Right lobe of liver (tissue), 6 donors: ENCODE results near the gene ZNF607. TPM values are rescaled to one million over a fixed set of nuclear protein-coding genes. Genes with fewer than 3 reads are reported as not detected.

ENCODE experiments used
- ATAC-seq, 4 donors: fragments of 200-7000 bp; cut with Tn5 transposase; one replicate each; pipeline ENCODE4 v1.9.1; 2020; ENCODE audit warnings: mild to moderate bottlenecking in 4 of 4, moderate library complexity in 4 of 4
- DNase-seq, 3 donors: peaks; one replicate each; pipeline ENCODE4 v3.0.0-alpha.2; 2020
- H3K27ac ChIP-seq, 3 donors: fragments of 200-600 bp; one replicate each; pipeline ENCODE4 v1.8.0; 2022
- H3K27me3 ChIP-seq, 2 donors: fragments of 200-600 bp; one replicate each; pipeline ENCODE4 v1.8.0; 2022
- H3K36me3 ChIP-seq, 4 donors: fragments of 200-600 bp; sonication (generic) in 1 of 4; one replicate each; pipeline versions ENCODE4 v1.5.1 to v1.8.0; 2017 to 2022; ENCODE audit warnings: control low read depth in 1 of 4
- H3K4me1 ChIP-seq, 4 donors: fragments of 200-600 bp; sonication (generic) in 1 of 4; one replicate each; pipeline versions ENCODE4 v1.5.1 to v1.8.0; 2017 to 2022; ENCODE audit warnings: control low read depth in 1 of 4
- H3K4me3 ChIP-seq, 3 donors: fragments of 200-600 bp; one replicate each; pipeline ENCODE4 v1.8.0; 2022
- H3K9me3 ChIP-seq, 4 donors: fragments of 200-600 bp; sonication (generic) in 1 of 4; one replicate each; pipeline versions ENCODE4 v1.5.1 to v1.8.0; 2017 to 2022; ENCODE audit warnings: control low read depth in 1 of 4
- POLR2A ChIP-seq: fragments of 450-650 bp; IDR thresholded peaks from one replicate; pipeline ENCODE4 v1.6.1; 2017; ENCODE audit warnings: antibody characterized with exemption, mild to moderate bottlenecking
- WGBS: methylation state at CpG from one replicate; pipeline ENCODE4 v1.1.6; 2018; ENCODE audit warnings: low coverage, low lambda C conversion rate; ENCODE audit not compliant: insufficient coverage; ENCODE audit errors: missing lambda C conversion rate; 5-methylcytosine and 5-hydroxymethylcytosine counted together
- intact Hi-C, 2 donors: fragments of 100-400 bp; cut with DNase I; formaldehyde crosslinking; loops; one replicate each; pipeline versions ENCODE4 v1.11.2 to v1.14.1; 2022
- small RNA-seq, 2 experiments: library from RNA; depleted of rRNA; stranded (forward); fragments of <200 nt; gene quantifications; one replicate each; pipeline ENCODE3, GENCODE V24; 2016
- total RNA-seq, 6 experiments: library from RNA; depleted of rRNA in 2 of 6; stranded (reverse); fragments of >200 nt in 2 of 6; fragmentation: NEBNext Ultra II Directional in 3 of 6; extraction: Animal tissue kit (Norgen Biotek cat#: 25700) in 3 of 6; gene quantifications; one replicate each; pipeline versions ENCODE4 v1.1.0 to v1.2.4, GENCODE V29; 2016 to 2023
- TF ChIP-seq, protein P1 (sequence below), 4 donors: fragments of 200-600 bp in 3 of 4; fragments of 450-650 bp in 1 of 4; IDR thresholded peaks; one replicate each; pipeline versions ENCODE4 v1.5.1 to v1.8.0; 2016 to 2022; ENCODE audit warnings: antibody characterized with exemption in 4 of 4, mild to moderate bottlenecking in 2 of 4
- donor health status: DM: no; HTN: yes; CAD: no.
- donor health status: DM: no; HTN: no; CAD: no.
- donor health status: DM: no; HTN: no; CAD: no.
- donor health status: DM: no; HTN: yes; CAD: no.
- donor health status: DM: no; HTN: yes; CAD: no.

The ZNF607 gene
- total RNA-seq, 6 experiments from 2014 or later = 0.37 to 1.9 (median 0.79) TPM

- Histone ChIP-seq H3K27ac (peak within 1 kb of the TSS; percentile 79 to 88 (median 83)), H3K36me3 (no peaks in the 10 kb centered on the region), H3K27me3 (no peaks in the 10 kb centered on the region), H3K4me3 (peak within 1 kb of the TSS; percentile 67 to 82 (median 79)), H3K9me3 (peaks cover 0 to 8% (median 0%) of the 10 kb centered on the region in 4 donors), H3K4me1 (peaks cover 0 to 18% (median 4%) of the 10 kb centered on the region in 4 donors)
- WGBS = 0% methylated on average over 9 of the region's 34 CpGs
- TF ChIP-seq, protein P1, sequence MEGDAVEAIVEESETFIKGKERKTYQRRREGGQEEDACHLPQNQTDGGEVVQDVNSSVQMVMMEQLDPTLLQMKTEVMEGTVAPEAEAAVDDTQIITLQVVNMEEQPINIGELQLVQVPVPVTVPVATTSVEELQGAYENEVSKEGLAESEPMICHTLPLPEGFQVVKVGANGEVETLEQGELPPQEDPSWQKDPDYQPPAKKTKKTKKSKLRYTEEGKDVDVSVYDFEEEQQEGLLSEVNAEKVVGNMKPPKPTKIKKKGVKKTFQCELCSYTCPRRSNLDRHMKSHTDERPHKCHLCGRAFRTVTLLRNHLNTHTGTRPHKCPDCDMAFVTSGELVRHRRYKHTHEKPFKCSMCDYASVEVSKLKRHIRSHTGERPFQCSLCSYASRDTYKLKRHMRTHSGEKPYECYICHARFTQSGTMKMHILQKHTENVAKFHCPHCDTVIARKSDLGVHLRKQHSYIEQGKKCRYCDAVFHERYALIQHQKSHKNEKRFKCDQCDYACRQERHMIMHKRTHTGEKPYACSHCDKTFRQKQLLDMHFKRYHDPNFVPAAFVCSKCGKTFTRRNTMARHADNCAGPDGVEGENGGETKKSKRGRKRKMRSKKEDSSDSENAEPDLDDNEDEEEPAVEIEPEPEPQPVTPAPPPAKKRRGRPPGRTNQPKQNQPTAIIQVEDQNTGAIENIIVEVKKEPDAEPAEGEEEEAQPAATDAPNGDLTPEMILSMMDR (IDR thresholded peaks at IDR 0.05) = no peak
- TF ChIP-seq POLR2A = peak; percentile 55
- peak; percentile 90 to 98 (median 95) for ATAC-seq
- peak; percentile 89 to 96 (median 95) for DNase-seq
- intact Hi-C loops = no loop called here
Observed at GRCh38 chr19:37655301-37655688, 64.3 kb downstream of the ZNF607 start, which contains the start of gene ZFP30. TSS of gene ZFP30 (minus strand) at chr19:37655465. CDS start at chr19:37647822, 7,643 bp downstream.

DNA sequence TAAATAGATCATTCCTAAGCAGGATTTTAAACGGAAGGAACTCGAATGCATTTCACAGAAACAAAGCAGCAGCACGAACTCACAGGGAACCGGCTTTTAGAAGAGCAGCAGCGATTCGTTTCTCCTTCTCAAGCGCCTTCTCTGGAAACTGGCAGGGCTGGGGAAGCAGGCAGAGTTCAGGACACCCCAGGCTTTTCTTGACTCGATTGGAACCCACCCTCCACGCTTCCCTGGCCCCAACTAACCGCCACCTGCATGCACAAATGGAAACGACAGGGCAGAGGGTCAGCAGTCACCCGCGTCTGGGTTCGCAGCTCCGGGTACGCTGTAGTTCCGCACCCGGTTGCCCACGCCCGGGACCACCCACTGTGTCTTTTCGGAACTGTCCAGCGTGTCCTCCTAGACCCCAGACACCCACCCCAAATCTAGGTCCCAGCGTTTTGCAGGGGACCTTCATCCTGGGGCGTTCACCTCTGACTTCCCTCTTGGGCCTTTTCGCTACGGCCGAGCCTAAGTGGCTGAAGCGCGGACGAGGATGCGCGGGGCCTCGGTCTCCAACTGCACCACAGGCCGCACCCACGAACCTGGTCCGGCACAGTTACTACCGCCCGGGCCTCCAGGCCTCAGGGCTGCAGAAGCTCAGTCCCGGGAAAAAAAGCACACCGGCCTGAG lies 64.8 kb downstream of the ZNF607 start:
- no peaks in the 10 kb centered on the region for H3K36me3 ChIP-seq
- peak overlapping the region; percentile 79 to 88 (median 83) for H3K27ac ChIP-seq
- WGBS = 1% methylated on average over 10 of the region's 40 CpGs
- peak overlapping the region; percentile 67 to 82 (median 79) for H3K4me3 ChIP-seq
- ATAC-seq (peak; percentile 57 to 66 (median 64)), DNase-seq (peak in 2 of 3 donors; percentile 40 to 63)
- no peaks in the 10 kb centered on the region for H3K27me3 ChIP-seq
- TF ChIP-seq, protein P1 (IDR thresholded peaks at IDR 0.05) = no peak
- TF ChIP-seq POLR2A = no peak
- intact Hi-C loops = no loop called here
- peaks cover 0 to 8% (median 0%) of the 10 kb centered on the region in 4 donors for H3K9me3 ChIP-seq
- H3K4me1 ChIP-seq = peaks cover 0 to 18% (median 4%) of the 10 kb centered on the region in 4 donors

DNA sequence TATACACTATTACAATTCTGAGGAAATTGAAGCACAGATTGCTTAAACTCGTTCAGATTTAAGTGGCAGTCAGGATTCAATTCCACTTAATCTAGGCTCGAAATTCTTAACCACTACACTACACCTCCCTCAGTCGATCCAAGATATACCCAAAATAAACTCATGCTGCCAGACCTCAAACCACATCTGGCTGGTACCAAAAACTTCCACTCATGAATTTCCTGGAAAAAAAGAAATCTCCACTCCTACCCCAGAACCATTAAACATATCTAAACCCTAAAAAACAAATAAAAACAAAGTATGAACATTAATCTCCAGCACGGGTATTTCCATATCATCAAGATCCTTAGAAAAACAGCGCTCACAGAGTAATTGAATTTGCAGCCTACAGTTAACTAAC lies 65.4 kb downstream of the ZNF607 start:
- Histone ChIP-seq H3K9me3 (peaks cover 0 to 8% (median 0%) of the 10 kb centered on the region in 4 donors), H3K4me1 (peaks cover 0 to 18% (median 4%) of the 10 kb centered on the region in 4 donors), H3K4me3 (peak overlapping the region; percentile 67 to 82 (median 79)), H3K27me3 (no peaks in the 10 kb centered on the region), H3K27ac (peak overlapping the region in 1 of 3 donors; percentile 83), H3K36me3 (peaks cover 0 to 4% (median 0%) of the 10 kb centered on the region in 4 donors)
- DNase-seq = no peak
- WGBS = 6% methylated on average over 5 of the region's 5 CpGs
- TF ChIP-seq, protein P1 (IDR thresholded peaks at IDR 0.05) = no peak
- no peak for TF ChIP-seq POLR2A
- no peak for ATAC-seq
- intact Hi-C loops = no loop called here

Small RNA genes within 50 kb of the gene (small RNA-seq; reads per million reads assigned to genes)
- 0 reads per million in 2 experiments for gene SELENOKP1

Other genes with a start within 250 kb of the ZNF607 start
- under 1 TPM; 0.18 to 0.80 (median 0.36) TPM for gene ZNF793, start 212.8 kb downstream of the ZNF607 start, total RNA-seq
- gene ZNF571, start 125.0 kb downstream of the ZNF607 start, total RNA-seq = 1 to 10 TPM; 1.2 to 3.0 (median 1.7) TPM
- 1 to 10 TPM in 4 of 6 experiments, under 1 TPM in 2; 0.37 to 2.1 (median 1.1) TPM for gene ZNF540, start 124.9 kb downstream of the ZNF607 start, total RNA-seq
- gene ZFP30, start 64.3 kb downstream of the ZNF607 start, total RNA-seq = 1 to 10 TPM; 2.9 to 5.0 (median 4.0) TPM
- 1 to 10 TPM; 1.9 to 7.1 (median 3.3) TPM for gene ZNF573, start 59.8 kb upstream of the ZNF607 start, total RNA-seq
- not detected for gene WDR87, start 186.8 kb upstream of the ZNF607 start, total RNA-seq
- gene SIPA1L3, start 187.4 kb upstream of the ZNF607 start, total RNA-seq = 10 to 100 TPM in 5 of 6 experiments, 1 to 10 TPM in 1; 9.1 to 20.4 (median 14.9) TPM